ENCODE results near the gene NEO1.

DNA sequence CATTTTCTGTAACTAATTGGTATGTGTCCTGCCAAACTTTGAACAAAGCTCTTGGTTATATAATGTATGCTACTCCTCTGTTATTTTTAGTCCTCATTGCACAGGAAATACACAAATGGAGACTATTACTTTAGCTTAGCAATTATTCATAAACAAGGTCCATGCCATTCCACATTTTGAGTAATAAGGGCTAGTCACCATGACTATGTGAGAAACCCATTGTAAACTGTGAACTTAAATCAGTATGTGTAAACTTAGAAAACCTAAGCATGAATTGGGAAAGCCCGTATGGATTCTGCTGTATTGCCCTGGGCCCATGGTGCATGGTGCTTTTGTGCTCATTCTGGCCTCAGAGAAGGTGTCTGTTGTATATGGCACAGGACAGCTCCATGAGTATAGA lies 216.2 kb downstream of the NEO1 start:
- TF ChIP-seq, protein P1, sequence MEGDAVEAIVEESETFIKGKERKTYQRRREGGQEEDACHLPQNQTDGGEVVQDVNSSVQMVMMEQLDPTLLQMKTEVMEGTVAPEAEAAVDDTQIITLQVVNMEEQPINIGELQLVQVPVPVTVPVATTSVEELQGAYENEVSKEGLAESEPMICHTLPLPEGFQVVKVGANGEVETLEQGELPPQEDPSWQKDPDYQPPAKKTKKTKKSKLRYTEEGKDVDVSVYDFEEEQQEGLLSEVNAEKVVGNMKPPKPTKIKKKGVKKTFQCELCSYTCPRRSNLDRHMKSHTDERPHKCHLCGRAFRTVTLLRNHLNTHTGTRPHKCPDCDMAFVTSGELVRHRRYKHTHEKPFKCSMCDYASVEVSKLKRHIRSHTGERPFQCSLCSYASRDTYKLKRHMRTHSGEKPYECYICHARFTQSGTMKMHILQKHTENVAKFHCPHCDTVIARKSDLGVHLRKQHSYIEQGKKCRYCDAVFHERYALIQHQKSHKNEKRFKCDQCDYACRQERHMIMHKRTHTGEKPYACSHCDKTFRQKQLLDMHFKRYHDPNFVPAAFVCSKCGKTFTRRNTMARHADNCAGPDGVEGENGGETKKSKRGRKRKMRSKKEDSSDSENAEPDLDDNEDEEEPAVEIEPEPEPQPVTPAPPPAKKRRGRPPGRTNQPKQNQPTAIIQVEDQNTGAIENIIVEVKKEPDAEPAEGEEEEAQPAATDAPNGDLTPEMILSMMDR (IDR thresholded peaks at IDR 0.05 in 2 of 3, conservative IDR thresholded peaks at IDR 0.05 in 1 of 3; ENCODE audit: insufficient read depth in 2 of 3, low read depth in 1 of 3, low read length in 3 of 3), result no peak
- TF ChIP-seq ZC3H4 (CRISPR knock-in tag; IDR thresholded peaks at IDR 0.05; ENCODE audit: borderline replicate concordance), result no peak
- TF ChIP-seq CBFB (CRISPR knock-in tag; IDR thresholded peaks at IDR 0.05), result no peak
- no peak for TF ChIP-seq CXXC5 (CRISPR knock-in tag; IDR thresholded peaks at IDR 0.05)
- TF ChIP-seq HLTF (IDR thresholded peaks at IDR 0.05), result no peak
- no peak for TF ChIP-seq EHMT2 (IDR thresholded peaks at IDR 0.05)
- no peak for TF ChIP-seq POLR2A (conservative IDR thresholded peaks at IDR 0.05)
- TF ChIP-seq JUND (IDR thresholded peaks at IDR 0.05; ENCODE audit: borderline replicate concordance, low read depth, low read length), result no peak
- TF ChIP-seq JUND (tag; IDR thresholded peaks at IDR 0.05; ENCODE audit: borderline replicate concordance, low read depth, low read length), result no peak
- no peak for TF ChIP-seq POLR2AphosphoS5 (IDR thresholded peaks at IDR 0.05; ENCODE audit: control insufficient read depth, insufficient read depth, low read depth, low read length)
- no peak for TF ChIP-seq PPARD (CRISPR knock-in tag; IDR thresholded peaks at IDR 0.05)
- TF ChIP-seq BHLHE40 (IDR thresholded peaks at IDR 0.05; ENCODE audit: low read length), result no peak
